Stimulated activated naive CD4-positive, alpha-beta T cell (primary cell): ENCODE data around the gene PRXL2A.

ENCODE experiments used
- DNase-seq, 6 experiments: peaks; one replicate each; lab custom pipeline; 2025; lab: John Stamatoyannopoulos, UW

PRXL2A gene

GRCh38 chr10:80444646-80445319 is 36.4 kb downstream of the PRXL2A start:
- peak in 5 of 6 experiments; percentile 36 to 83 (median 65) for DNase-seq

DNA sequence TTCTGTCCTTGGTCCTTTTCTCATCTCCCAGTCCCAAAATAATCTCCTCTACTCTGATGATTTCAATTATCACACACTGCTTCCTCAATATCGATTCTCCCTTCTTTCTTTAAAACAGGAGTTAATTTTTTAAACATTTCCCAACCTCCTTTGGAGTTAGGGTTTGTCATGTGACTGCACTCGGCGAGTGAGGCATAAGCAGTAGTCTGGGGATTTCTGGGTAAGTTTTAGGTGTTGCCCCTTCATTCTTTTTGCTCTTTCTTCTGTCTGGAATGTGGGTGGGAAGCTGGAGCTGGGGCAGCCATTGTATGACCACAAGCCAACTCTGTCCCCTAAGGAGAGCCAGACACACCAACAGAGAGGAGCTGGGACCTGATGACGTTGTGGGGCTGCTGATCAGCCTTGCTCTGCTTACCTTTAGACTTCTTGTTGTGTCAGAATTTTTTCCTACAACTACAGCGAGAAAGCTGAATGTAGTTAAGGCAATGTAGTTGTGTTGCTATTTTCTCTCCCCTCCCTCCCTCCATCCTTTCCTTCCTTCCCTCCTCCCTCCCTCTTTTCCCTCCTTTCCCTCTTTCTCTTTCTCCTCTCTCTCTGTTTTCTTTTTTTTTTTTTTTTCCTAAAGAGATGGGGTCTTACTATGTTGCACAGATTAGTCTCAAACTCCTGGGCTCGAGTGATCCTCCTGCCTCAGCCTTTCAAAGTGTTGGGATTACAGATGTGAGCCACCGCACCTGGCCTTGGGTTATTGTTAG is 39.3 kb downstream of the PRXL2A start:
- peak in 1 of 6 experiments; percentile 30 for DNase-seq

DNA sequence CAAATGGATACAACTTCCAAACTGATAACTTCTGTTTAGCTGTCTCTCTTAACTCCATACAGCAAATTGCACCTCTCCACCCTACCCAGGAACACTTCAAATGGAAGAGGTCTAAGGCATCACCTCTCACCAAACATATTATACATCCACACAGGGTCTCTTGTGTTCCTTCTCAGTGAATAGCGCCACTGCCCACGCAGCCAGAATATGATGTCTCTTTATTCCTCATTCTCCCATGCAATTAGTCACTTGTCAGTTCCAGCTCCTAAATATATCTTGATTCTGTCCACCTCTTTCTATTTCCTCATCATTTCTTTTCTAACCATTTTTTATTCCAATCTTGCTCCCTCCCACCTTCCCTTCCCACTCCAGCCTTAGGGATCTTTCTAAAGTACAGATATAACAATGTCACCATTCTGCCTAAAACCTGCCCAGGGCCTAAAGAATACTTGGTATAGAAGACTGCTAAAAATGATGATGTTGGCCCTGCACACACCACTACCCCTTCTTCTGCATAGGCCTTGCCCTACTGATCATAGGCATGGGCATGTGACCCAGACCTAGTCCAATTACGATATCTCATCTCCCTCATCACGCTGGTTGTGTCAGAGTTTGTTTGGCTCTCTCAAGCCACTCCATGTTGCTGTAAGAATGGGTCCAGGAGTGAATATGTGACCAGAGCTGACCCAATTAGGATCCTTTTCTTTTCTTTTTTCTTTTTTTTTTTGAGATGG is 40.0 kb downstream of the PRXL2A start:
- DNase-seq, result no peak

GRCh38 chr10:80449520-80449919 is 41.2 kb downstream of the PRXL2A start:
- DNase-seq, result no peak

DNA sequence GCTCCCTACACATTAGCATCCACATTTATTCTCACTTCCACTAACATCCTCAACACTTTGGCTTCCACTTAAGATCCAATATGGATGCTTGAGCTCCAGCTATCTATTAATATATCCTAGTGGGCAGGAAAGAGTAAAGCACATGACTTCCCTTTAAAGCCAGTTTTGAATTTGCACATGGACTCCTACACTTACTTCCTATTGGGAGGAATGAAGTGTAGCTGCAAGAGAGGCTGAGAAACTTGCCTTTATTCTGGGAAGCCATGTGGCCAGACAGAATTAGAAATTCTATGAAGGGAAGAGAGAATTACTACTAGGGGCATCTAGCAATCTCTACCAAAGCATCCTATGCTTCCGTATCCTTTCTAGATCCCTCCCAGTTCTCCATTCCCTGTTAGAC is 42.8 kb downstream of the PRXL2A start:
- no peak for DNase-seq

DNA sequence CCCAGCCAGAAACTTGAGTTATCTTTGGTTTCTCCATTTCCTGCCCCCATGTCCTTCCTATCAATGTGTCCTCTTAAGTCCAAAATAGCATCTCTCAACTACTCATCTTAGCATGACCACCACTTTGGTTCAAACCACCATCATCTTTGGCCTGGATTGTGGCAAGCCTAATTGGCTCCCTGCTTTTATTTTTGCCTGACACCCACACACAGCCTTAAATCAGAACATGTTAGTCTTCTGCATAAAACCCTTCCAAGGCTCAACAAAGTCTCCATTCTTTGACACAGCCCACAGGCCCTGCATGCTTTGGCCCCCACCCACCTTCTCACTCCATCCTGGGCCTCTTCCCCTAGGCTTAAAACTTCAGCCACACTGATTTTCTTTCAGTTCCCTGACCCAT is 43.7 kb downstream of the PRXL2A start:
- DNase-seq, result no peak

- no peak for DNase-seq
Measured at GRCh38 chr10:80452640-80453039, 44.3 kb downstream of the PRXL2A start.

- peak in 2 of 6 experiments; percentile 15 to 38 for DNase-seq
Measured at GRCh38 chr10:80453056-80453841, 44.9 kb downstream of the PRXL2A start.

DNA sequence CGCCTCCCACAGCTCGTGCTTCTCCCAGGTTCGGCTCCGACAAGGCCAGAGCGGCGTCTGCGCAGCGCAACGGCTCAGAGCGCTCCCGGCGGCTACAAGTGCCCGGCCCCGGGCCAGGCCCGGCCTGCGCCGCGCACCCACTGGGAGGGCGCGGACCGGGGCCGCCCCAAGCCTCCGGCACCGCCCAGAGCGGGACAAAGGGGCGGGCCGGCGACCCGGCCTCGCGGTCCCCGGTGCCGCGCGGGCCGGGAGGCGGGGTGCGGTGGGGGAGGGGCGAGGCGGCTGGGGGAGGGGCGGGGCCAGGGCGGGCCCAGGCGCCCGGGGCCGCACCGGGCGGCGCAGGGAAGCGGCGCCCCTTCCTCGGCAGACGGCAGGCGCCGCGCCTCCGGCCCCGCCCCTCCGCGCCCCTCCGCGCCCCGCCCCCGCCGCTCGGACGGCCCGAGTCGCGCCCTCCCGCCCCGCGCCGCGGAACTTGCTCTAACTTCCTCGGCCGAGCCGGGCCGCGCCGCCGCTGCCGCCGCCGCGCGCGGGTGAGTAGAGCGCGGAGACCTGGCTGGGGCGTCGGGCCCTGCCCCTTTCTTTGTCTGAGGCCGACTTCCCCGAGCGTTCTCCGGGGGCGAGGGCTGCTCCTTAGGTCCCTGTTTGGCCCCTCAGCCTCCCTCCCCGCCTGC is 45.6 kb downstream of the PRXL2A start, which contains the start of gene TSPAN14:
TSS of gene TSPAN14 (plus strand) at position 469 of the 671 bp plus-strand sequence. CDS start 34,924 bp downstream, outside the sequence.
- DNase-seq, result peak; percentile 43 to 74 (median 70)

DNA sequence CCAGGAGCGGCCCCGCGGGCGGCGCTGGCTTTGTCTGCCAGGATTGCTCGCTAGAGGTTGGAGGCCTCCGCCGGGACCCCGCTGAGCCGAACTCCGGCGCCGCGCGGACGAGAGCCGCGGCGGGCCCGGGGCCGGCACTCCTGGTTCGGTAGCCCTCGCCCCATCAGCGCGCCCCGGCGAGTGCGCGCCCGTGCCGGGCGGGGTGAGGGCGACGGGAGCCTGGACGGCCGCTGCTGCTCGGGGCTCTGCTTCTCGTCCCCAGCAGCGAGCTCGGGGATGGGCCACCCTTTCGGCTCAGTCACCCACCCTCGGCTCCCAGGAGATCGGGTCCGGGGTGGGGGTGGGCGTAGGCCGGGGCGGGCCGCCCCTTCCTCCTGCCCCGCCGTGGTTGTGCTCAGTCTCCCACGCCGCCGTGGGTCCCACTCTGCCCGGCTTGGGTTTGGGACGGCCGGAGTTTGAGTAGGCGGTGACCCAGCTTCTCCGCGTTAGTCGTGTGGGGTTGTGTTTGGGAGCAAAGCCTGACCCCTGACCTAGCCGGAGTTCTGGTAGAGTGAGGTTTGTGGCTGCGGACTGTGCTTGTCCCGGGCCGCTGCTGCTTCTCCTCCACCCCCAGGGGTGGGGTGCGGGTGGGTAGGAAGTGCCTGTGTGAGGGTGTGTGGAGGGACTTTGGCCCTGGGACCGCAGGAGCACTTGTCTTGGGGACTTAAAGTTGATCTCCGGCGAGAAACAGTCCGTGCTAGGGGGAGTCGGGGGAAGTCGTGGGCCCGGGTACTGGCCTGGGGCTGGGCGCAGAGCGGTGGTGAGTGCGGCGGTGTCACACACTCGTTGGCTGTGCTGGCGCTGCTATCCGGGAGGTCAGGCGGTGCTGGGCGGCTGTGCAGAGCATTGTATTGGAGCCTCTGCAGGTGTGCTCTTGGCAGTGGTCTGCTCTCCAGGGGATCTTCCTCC is 46.4 kb downstream of the PRXL2A start:
- peak in 2 of 6 experiments; percentile 33 to 34 for DNase-seq

DNA sequence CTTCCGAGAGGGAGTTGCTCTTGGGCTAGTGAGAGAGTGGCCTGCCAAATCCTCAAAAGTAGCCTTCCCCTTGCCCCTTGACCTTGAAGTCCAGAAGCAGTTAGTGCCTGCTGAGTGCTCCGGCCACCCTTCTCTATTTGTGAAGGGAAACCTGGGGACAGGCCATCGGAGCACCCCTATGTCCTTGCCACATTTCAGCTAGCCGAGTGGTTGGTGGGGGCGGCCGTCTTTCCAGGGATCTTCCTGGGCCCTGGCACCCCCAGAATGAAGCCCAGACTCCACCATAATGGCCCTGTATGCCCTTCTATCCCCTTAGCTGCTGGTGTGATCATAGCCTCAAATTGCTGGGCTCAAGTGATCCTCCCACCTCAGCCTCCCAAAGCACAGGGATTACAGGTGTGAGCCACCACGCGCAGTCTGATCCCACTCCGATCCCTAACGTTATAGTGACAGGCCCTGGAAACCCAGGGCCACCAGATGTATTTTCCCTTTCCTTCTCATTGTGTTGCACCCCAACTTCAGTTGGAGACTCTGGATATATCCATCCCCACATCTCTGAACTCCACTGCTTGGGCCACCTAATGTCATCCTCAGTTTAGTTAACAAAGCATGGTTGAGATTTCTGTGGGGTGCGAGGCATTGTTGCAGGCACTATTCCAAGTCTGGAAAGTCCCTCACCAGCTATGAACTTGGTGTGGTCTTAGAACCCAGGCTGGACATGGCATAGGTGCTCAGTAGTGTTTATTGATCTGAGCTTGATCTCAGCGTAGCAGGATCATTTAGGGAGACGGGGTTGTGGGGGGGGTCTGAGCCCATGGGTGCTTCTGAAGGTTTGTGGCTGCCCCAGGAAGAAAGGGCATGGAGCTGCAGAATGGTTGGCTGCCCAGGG is 47.4 kb downstream of the PRXL2A start:
- no peak for DNase-seq

- no peak for DNase-seq
Measured at GRCh38 chr10:80457554-80458262, 49.4 kb downstream of the PRXL2A start.

DNA sequence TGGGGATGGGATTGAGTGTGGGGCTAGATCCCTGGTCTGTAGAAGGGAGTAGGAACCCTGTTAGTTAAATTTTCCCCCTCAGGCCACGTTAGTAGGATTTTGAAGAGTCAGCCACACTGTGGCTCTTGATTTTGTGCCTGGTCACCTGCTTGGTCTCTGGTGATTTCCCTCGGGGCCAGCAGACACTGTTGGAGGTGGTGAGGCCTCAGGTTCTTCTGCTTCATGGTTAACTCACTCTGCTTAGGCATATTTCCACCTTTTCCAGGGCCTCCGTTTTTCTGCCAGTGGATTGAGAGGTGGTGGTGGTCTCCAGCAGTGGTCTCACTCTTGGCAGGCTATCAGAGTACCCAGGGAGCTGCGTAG is 49.9 kb downstream of the PRXL2A start:
- DNase-seq, result no peak

- DNase-seq, result no peak
Measured at GRCh38 chr10:80458638-80459037, 50.3 kb downstream of the PRXL2A start.

DNA sequence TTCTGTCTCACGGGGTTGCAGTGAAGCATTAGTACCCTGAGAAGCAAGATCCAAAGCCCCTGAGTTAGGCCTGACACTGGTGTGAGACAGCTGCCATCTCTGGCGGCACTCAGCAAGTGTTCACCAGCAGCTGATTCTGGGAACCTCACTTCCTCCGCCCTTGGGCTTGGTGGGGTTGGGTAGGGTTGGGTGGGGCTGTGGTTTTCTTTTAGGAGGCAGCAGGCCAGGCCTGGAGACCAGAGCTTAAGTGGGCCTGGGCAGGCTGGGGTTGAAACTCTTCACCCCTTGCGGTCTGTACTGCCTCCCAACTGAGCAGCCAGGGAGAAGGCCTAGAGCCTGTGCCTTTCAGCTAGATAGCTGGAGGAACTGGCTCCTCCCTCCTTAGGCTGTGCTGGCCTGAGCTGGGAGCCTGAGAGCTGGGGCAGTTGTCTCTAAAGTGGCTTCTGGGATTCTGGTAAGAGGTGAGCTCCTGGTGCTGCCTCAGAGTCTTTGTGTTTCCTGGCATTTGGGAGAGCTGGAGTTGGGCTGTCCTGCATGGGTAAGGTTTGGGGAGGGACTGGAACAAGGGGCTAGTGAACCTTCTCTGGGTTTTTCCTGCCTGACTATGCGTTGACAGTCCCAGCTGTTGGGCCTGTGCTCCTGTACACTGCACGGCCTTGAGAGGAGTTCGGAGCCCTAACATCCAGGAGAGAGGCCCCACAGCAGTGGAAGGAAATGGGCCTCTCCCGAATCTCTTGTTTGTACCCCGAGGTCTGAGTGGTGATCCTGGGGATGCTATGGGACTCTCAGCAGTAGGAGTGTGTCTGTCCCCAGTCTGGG is 50.9 kb downstream of the PRXL2A start:
- peak; percentile 27 to 62 (median 45) for DNase-seq

DNA sequence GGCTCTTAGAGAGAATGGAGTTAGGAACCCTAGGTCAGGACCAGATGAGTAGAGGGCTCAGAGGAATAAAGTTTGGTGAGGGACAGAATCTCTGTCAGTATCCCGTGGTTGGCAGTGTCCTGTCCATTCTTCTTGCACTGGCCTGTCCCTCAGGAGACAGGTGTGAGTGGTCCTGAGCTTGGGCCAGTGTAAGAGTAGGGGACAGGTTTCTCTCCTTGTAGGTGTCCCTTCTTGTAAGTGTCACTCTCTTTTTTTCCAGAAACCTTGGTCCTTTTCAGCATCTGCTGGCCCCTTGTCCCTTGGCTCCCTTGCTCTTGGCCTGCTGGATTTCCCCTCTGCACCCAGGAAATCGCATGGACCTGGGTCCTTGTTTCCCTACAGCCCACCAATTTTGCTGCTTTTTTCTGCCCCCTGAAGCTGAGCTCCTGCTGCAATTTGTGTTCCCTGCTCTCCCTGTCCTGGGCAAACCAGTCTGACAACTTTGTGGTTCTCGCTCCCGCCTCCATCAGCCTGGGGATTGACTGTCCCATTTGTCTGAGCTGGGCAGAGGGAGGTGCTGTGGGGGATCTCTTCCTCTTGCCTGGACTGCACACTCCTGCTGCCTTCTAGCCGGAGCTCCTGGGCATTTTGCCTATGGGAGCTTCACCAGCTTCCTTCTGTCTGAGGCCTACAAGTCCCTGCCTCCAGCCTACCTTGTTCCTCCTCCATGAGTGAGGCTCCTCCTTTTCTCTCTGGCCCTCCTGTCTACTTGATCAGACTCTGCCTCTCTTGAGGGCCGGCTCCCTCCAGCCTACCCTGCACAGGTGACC is 52.3 kb downstream of the PRXL2A start:
- no peak for DNase-seq
